ENCODE measurements around the gene ARL15.

ARL15 gene

DNA sequence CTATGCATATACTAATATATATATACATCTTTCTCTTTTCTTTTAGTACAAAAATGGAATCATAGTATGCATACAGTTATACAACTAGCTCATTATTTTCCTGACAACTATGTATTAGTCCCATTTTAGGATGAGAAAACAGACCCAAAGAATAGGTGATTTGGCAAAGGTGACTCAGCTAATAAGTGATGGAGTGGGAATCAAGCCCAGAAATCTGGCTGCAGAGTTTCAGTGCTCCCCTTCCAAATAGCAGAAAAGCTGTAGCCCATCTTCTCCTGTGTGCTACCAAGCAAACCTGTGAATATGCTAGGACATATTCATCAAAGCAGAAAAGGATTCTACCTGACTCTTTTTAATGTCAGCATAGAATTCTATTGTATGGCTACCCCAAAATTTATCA, 114.7 kb downstream of the ARL15 start:
- DNase-seq: no peak

DNA sequence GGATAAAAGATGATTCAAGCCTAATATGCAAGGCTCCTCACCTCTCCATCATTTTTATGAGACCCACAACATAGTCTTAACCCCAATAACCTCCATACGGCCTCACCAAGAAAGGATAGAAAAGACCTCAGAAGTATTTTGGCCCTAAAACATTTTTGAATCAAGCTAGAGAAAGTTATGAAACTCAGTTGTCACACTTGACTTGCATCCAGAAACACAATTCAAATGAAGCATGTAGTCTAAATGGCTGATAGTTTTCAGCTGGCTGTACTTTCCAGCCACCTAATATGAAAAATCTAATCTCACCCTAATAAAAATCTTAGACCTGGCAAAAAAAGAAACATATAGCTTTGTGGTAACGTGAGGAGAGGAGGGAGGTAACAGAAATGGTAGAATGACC, 116.1 kb downstream of the ARL15 start:
- DNase-seq: no peak

DNA sequence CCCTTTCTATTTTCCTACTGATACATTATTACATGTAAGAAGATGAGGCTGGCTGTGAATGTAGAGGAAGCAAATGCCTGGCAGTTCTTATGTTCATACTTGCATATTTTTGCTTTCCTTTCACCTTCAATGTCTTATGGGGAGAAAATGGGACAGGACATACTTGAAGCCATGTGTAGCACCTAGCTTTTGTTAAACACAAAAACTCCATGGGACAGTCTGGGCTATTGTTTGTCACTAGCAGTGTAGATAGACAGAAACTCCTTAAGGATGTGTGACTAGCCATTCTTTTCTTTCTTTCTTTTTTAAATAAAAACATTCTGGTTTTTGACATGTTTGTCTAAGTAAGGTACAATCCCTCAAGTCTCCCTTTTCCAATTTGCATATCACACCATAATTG, 122.7 kb downstream of the ARL15 start:
- DNase-seq: no peak

DNA sequence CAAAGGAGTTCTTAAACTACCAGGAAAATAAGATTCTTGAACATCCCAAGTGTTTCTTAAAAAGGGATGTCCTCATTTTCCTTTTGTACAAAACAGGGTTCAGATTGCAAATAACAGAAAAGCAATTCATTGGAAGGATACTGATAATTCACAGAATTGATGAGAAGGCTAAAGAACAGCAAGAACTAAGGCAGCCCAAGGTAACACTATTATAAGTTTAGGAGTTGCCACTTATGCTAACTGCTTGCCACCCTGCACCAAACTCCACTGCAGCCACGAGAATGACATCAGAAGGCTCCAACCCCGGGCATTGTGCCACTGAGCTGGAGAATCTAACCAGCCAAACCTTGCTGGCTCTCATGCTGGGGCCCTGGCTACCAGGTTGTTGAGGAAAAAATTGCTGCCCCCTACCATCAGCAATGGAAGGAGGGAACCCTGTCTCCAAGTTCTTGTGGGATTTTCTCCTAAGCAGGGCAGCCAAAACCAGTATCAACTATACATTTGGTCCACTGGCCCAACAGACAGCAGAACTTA, 123.4 kb downstream of the ARL15 start:
- no peak for DNase-seq

DNA sequence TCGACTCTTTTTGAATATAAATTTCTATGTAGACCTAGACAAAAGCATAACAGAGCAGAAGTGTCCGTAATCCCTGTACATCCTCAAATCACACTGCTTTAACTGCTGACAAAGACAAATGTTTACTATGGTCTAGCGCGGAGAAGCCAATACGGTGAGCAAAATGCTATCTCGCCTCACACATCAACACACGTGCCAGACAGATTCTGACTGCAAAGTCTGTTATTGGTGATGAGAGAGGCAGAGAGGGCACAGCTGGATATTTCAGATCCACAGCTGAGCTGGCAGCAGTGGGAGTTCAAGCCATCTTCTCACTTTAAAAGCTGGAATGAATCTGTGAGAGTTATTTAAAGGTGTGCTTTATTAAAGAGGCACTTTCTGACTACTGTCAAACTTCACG, 124.3 kb downstream of the ARL15 start:
- no peak for DNase-seq

DNA sequence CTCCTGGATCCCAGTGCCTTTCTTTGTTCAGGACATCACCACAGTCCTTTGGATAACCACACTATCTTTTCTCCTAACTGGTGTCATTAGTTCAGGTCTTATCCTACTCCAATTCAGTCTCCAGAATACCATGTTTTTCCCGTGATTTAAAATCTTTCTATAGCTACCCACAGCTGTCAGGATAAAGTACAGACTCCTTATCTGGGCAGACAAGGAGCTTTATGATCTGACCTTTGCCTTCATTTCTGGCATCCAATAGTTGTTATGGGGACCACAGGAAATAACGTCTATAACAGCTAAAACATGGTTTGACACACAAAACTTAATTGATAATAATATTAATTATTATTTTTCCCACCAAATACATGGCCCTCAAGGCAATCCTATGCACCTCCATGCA, 125.6 kb downstream of the ARL15 start:
- DNase-seq: no peak

DNA sequence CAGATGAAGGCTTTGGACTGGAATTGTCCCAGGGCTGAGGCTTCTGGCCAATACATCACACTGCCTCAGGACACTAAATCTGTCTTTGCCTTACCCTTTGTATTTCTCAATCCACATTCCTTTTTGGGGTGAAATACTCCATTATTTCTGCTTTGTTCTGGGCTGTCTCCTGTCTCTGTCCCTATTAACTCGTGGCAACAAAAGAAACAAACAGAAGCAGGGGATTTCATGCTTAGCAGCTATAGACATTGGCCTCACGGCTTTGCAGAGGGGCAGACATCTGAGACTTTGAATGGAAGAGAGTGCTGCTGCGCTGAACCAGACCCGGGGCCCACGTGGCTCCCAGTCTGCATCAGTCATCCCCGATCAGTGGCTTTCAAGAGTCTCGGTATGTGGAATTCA, 129.7 kb downstream of the ARL15 start:
- DNase-seq: no peak

DNA sequence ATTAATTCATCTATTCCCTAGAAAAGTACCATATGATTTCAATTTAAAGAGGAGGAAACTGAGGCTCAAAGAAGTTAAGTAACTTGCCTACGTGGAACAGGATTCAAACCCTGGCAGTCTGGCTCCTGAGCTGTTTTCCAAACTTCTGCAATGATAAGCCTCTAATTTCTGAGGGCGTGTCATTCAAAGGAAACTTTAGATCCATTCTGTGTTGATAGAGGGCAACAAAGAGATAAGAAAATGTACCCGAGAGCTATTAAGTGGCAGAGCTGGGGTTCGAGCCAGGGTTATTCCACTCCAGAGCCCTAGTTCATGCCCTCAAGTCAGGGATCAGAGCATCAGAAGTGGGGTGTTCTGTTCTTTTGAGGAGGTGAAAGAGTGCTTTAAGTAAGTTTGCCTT, 131.4 kb downstream of the ARL15 start:
- no peak for DNase-seq

DNA sequence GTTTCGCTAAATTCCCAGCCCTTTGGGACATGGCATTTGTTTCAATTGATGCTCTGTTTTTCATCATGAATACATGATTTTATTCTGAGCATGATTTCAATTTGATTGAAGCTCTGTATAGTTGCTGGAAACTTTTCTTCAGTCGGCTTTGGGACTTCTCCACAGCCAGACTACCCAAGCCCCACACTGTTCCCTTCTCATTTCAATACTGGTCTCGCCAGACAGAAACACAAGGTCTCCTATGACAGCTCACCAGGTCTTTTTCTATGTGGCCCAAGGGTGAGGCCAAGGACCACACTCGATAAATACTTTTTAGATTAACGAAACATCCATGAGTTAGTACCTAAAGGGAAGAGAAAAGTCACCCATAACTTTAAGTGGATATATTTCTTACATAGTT, 132.2 kb downstream of the ARL15 start:
- no peak for DNase-seq

DNA sequence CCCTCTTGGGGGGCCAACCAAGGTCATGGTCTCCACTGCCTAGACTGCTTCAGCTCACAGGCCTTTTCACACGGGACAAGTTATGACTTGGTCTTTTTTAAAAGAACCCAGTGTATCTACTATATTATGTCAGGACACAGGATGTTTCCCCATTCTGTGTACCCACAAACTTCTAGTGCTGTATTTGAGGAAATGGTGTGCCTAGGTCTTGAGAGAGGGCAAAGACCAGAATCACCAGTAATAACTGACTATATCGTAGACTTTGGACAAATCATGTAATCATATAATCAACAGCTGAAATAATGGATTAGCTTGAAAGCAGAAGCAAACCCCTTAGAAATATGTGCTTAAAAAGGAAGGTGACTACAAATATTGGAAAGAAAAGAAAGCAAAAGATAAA, 133.3 kb downstream of the ARL15 start:
- DNase-seq: no peak

DNA sequence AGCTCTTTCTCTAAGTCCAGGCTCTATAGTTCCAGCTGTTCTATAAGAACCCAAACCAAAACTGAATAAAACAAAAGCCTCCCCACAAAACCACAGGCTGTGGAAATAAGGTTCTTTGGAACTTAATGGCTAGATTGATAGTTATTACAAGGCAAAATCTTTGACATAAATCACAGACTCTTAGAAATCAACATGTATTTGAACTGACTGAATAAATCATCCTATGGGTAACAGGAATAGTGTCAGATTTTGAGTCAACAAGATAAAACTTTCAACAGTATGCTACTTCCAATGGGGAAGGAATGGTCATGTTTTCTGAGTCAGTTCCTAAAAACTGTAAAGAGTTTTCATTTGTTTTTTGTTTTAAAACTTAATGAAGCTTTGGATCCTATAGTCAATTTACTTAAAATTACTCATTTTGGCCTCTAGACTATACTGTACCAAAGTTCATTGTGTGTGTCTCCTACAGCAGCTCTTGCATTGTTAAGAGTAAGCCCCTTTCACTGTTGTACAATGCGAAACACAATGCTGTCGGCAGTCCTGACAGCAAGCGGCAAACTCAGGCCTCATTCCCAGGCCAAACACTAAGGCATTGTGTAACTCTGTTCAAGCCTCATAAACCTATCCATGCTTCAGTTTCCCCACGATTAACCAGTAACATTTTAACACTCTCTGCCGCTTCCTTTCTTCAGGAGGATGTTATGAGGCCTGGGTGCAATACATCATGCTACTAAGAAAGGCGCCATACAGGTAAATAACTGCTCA, 134.1 kb downstream of the ARL15 start:
- no peak for DNase-seq

DNA sequence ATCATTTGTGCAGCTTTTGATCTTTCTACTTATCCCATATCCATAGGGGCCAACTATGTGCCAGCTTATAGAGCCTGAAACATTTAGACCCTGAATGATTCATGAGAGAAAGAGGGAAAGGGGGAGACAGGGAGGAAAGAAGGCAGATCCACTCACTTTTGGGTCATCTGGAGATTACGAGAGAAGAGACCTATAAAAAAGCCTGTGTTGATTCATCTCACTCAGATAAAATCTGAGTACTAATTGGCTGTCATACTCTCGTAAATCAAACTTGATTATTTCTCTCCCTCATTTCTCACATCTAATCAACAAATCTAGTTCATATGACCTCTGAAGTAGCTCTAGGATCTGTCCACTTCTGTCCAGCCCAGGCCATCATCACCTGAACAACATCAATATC, 137.1 kb downstream of the ARL15 start:
- no peak for DNase-seq

DNA sequence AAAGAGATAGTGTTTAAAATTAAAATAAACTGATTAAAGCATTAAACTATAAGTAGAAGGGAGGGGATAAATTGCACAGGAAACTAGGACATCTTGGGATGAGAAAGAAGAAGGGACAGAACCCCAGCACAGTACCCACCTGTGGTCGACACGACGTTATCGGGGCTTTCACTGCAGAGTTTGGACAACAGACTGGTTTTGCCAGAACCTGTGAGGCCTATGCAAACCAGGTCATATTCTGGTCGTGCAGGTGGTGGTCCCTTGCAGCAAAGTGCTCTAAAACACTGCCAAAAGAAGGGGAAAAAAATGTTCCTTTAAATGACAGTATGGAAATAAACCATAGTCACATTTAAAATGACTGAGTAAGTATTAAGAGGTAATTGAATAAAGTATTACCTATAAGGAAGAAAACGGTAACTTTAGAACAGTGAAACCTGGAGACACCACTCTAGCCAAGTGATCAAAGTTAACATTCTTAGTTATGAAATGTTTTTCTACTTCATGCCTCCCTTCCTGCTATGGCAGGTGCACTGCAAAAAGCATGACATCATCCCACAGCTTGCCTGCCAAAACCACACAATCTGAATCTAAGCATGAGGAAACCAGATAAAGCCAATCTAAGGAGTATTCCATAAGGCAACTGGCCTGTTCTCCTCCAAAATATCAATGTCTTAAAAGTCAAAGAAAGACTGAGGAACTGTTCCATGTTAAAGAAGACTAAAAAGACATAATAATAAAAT, 138.6 kb downstream of the ARL15 start:
- DNase-seq: no peak

DNA sequence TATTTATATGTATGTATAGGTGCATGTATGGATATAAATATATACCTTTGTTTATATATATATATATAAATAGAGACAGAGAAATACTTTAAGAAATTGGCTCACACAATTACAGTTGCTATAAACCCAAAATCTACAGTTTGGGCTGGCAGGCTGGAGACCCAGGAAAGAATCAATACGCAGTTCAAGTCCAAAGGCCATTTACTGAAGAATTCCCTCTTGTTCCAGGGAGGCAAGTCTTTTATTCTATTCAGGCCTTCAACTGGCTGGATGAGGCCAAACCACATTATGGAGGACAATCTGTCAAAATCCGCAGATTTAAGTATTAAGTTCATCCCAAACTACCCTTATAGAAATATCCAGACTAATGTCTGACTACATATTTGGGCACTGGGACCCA, 144.7 kb downstream of the ARL15 start:
- DNase-seq: no peak

DNA sequence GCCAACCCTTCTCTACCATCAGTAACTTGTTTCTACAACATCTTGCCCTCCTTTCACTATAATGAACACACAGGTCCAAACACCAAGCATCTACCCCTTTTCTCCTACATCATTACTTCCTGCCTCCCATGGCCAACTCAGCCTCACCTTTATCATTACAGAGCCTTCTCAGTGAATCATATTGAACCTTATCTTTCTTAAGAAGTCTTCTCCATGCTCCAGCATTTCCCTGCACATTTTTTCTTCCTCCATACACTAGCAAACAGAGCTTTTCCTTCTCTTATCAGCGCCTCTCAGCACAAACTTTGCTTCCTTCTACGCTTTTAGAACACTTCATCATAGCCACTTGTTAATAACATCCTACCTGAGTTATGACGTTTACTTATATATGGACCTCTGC, 148.2 kb downstream of the ARL15 start:
- DNase-seq: no peak

DNA sequence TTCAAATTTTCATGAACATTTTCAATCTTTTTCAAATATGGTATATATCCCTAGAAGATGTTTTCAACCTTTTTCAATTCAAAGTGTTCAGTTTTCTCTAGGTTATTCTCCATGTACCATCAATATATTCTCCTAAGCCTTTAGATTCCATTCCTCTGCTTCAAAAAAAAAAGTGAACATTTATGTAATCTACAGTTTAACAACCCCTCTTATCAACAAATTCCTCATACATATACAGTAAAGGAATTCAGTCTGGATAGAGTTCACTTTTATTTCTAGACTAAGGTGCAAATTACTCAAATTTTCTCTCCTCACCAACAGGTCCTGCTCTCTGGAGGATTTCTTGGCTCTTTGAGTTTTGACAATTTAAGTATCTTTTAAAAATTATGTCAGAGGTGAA, 150.0 kb downstream of the ARL15 start:
- no peak for DNase-seq

DNA sequence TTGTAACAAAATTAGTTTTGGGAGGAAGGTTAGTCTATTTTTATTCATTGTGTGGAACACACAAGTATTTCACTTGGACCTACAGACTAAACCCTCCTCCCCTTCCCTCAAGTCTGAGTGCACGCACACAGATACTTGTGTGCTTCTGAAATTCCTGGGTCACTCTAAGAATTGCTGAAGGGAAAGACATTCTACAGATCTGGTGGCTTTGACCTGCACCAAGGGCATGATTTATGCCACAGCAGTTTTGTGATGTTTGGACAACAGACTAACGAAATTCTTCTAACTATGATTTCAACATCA, 150.5 kb downstream of the ARL15 start:
- no peak for DNase-seq

DNA sequence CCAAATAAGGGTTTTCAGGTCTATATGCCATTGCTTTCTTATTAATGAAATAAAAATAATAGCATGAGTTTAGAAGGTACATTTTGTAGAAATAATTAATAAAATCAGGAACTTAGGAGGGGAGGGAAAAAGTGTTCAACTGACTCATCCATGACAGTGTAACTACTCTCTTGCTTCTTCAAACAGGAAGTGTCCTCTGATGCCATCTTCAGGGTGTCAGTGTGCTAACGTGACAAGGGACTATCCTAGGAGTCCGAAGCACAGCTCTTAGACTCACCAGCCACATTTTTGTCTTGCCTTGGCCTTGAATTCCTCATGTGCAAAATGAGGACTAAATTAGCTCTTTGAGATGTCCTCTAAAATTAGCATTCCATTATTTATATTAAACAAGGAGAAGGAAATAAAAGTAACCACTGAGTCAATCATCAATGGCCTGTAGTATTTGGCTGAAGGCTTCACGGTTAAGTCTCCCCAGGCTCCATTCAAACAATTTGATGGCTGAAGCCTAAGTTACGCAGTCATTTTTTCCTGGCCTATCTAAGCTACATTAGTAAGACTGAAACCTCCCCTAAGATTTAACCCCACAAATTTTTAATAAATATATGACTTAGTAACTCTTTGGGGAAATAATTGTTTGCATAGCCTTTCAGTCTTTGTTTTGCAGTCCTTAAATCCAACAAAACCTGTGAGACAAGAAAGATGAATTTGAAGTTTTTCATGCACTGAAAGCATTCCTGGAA, 151.1 kb downstream of the ARL15 start:
- DNase-seq: no peak

DNA sequence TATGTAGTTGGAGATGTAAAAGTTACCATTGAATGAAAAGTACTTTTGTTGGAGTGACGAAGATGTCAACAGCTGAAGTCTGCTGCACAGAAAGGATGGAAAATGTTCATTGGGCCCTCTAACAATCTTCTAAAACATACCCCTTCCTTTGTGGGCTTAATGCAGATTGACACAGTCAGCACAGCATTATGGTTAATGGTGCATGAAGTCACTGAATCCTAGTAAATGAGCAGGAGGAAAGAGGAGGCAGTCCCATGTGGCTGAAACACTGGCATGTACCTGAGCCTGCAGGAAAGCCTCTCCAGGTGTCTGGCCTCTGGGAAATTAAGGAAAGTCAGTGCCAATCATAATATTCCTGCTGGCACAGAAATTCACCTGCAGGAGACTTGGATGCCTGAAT, 153.8 kb downstream of the ARL15 start:
- no peak for DNase-seq

DNA sequence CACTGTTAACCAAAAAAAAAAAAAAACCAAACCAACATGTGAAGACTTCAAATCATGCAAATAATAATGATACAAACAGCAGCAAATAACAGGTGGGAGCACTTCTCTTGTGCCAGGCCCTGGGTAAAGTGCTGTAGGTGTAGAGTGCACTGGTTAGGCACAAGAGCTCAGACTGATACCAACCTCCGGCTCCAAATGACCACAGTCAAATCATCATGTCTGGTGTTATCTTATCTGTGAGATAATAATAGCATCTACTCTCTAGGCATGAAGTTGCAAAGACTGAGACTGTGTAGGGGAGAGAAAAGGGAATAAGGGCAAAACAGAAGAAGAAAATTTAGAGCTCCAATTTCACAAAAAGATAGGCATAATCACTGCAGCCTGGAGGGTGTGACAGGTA, 159.5 kb downstream of the ARL15 start:
- no peak for DNase-seq

DNA sequence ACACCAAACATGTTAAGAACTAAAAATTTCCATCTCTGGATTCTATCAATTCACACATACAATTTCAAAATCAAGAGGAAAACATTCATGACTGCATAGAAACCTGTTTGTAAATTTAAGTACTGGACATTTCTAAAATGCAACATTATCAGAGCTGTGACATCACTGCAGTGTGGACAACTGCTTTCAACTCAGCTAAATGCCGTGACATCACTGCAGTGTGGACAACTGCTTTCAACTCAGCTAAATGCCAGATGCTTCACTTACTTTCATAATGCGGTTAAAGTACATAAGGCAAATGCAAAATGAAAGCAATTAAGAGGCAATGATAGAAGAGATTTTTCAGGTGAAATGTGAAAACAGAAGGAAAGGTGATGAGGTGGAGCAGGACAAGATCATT, 161.5 kb downstream of the ARL15 start:
- DNase-seq: no peak

DNA sequence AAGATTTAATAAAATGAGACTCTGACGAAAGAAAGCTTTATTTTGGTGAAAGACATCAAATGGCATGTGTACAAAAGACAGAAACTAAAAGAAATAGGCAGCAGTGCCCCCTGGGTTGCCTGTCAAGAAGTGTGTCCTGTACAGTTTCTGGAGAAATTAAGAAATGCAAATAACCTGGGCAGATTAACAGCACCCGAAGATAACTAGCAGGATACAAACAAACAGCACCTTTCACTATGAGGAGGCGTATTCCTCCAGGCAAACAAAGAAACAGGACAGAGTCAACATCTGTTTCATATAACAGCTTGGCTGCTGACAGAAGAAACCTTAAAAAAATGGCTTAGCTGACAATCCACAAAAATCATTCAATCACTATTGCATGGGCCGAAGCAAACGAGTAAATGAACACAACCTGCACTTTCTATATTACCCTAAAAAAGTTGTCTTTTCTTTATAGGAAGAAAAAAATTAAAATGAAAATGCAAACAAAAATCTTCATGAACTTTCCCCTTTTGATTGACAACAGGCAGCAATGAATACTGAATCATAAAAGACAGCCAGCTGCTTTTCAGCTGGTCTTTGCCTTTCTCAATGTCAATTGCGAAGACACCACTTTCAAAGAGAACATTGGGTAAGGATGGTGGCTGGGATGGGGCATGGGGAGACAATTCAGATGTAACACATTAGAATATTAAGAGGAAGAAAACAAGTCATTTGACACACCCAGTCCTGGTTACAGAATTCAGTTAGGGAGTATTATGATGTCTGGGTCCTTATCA, 162.1 kb downstream of the ARL15 start:
- DNase-seq: no peak

DNA sequence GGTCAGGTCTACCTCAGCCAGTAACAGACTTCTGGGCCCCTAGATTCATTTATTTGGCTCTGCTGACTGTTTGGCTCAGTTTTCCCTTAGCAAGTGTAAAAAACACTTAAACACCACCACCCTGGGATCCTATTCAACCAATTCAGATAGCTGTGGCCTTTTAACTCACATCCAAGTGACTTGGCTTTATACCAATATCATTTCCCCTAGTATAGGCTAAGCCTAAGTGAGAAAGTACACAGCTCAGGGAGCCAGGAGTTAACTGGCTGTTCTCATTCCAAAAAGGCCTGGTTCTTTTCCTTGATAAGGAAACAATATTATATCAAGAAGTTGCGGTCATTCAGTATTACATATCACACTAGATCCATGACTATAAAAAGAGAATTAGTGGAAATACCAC, 163.5 kb downstream of the ARL15 start:
- no peak for DNase-seq
